ENCODE results near the gene BLVRA. TPM values are rescaled to one million over a fixed set of nuclear protein-coding genes. Genes with fewer than 3 reads are reported as not detected.
"Not testable (repeated sequence)": the region's sequence is repeated elsewhere in the genome, so short reads cannot be mapped to it uniquely, and the experiment has no call there.

BLVRA gene
- total RNA-seq, 1 experiment from 2014 or later: 36.4 TPM

- H3K27ac ChIP-seq: no peak overlapping the region
- no peaks in the 10 kb centered on the region for H3K9me2 ChIP-seq (ENCODE audit: insufficient read depth)
- H3K79me2 ChIP-seq (ENCODE audit: low read depth): no peaks in the 10 kb centered on the region
- H4K20me1 ChIP-seq (ENCODE audit: insufficient read depth): no peaks in the 10 kb centered on the region
- H3K4me3 ChIP-seq: no peak overlapping the region
- no peaks in the 10 kb centered on the region for H3K9me3 ChIP-seq (ENCODE audit: insufficient read depth, low read depth)
- H2AFZ ChIP-seq: no peak overlapping the region
- intact Hi-C loops (cut with micrococcal nuclease; ENCODE audit: unreplicated experiment): no loop called here
- H3K4me2 ChIP-seq: no peak overlapping the region
- no peak for TF ChIP-seq EZH2 (IDR thresholded peaks at IDR 0.05; ENCODE audit: low read depth)
- DNase-seq: no peak
- no TSS peak for BruUV-seq (replicated peaks)
- ChIA-PET POLR2A (ENCODE audit: unreplicated experiment) (interaction anchor here (0.7 kb wide), 1 partner anchor 39 kb away, joined by 5 read pairs; no protein-coding TSS in a partner anchor), CTCF (no interaction called here)
- H3K36me3 ChIP-seq (ENCODE audit: low read depth): no peaks in the 10 kb centered on the region
- H3K27me3 ChIP-seq (ENCODE audit: insufficient read depth, low read depth): no peaks in the 10 kb centered on the region
- H3F3A ChIP-seq (ENCODE audit: insufficient read depth, low read depth): no peaks in the 10 kb centered on the region; the same call in 1 of the 2 replicates
- H3K4me1 ChIP-seq (replicated peaks; ENCODE audit: insufficient read depth): no peaks in the 10 kb centered on the region
Observed at GRCh38 chr7:43823941-43824340, 65.5 kb downstream of the BLVRA start.

GRCh38 chr7:43824513-43824912 is 66.0 kb downstream of the BLVRA start:
- H3K79me2 ChIP-seq (ENCODE audit: low read depth); H4K20me1 ChIP-seq (ENCODE audit: insufficient read depth); H3K27ac ChIP-seq; H3K4me3 ChIP-seq; H3K9me3 ChIP-seq (ENCODE audit: insufficient read depth, low read depth); H3F3A ChIP-seq (ENCODE audit: insufficient read depth, low read depth); H3K27me3 ChIP-seq (ENCODE audit: insufficient read depth, low read depth); H3K4me2 ChIP-seq; H3K36me3 ChIP-seq (ENCODE audit: low read depth); DNase-seq; BruUV-seq (replicated peaks); H3K4me1 ChIP-seq (replicated peaks; ENCODE audit: insufficient read depth); intact Hi-C loops (cut with micrococcal nuclease; ENCODE audit: unreplicated experiment); H3K9me2 ChIP-seq (ENCODE audit: insufficient read depth); POLR2A ChIA-PET (ENCODE audit: unreplicated experiment); H2AFZ ChIP-seq: not testable (repeated sequence)
- CTCF ChIA-PET: interaction anchor here (1.5 kb wide), 1 partner anchor 13 kb away, joined by 7 read pairs; no protein-coding TSS in a partner anchor

- Histone ChIP-seq H4K20me1 (ENCODE audit: insufficient read depth) (no peaks in the 10 kb centered on the region), H3K4me3 (no peak overlapping the region), H3K9me2 (ENCODE audit: insufficient read depth) (no peaks in the 10 kb centered on the region), H3K9me3 (ENCODE audit: insufficient read depth, low read depth) (no peaks in the 10 kb centered on the region), H3K79me2 (ENCODE audit: low read depth) (no peaks in the 10 kb centered on the region), H2AFZ (no peak overlapping the region), H3F3A (ENCODE audit: insufficient read depth, low read depth) (no peaks in the 10 kb centered on the region; the same call in 1 of the 2 replicates), H3K27me3 (ENCODE audit: insufficient read depth, low read depth) (no peaks in the 10 kb centered on the region), H3K4me1 (replicated peaks; ENCODE audit: insufficient read depth) (no peaks in the 10 kb centered on the region), H3K36me3 (ENCODE audit: low read depth) (no peaks in the 10 kb centered on the region), H3K4me2 (no peak overlapping the region), H3K27ac (no peak overlapping the region)
- CTCF ChIA-PET: interaction anchor here (1.5 kb wide), 1 partner anchor 13 kb away, joined by 7 read pairs; no protein-coding TSS in a partner anchor
- DNase-seq: no peak
- no TSS peak for BruUV-seq (replicated peaks)
- POLR2A ChIA-PET (ENCODE audit: unreplicated experiment): no interaction called here
- intact Hi-C loops (cut with micrococcal nuclease; ENCODE audit: unreplicated experiment): no loop called here
- TF ChIP-seq CTCF (conservative IDR thresholded peaks at IDR 0.05) (no peak), EZH2 (IDR thresholded peaks at IDR 0.05; ENCODE audit: low read depth) (no peak)
Observed at GRCh38 chr7:43824963-43825362, 66.5 kb downstream of the BLVRA start.

- H3K4me2 ChIP-seq: no peak overlapping the region
- no peak overlapping the region for H3K4me3 ChIP-seq
- H3K9me3 ChIP-seq (ENCODE audit: insufficient read depth, low read depth): no peaks in the 10 kb centered on the region
- CTCF ChIA-PET: interaction anchor here (1.5 kb wide), 1 partner anchor 12 kb away, joined by 7 read pairs; no protein-coding TSS in a partner anchor
- no peaks in the 10 kb centered on the region for H3K9me2 ChIP-seq (ENCODE audit: insufficient read depth)
- H3K79me2 ChIP-seq (ENCODE audit: low read depth): no peaks in the 10 kb centered on the region
- no peaks in the 10 kb centered on the region for H3K4me1 ChIP-seq (replicated peaks; ENCODE audit: insufficient read depth)
- no peaks in the 10 kb centered on the region; the same call in 1 of the 2 replicates for H3F3A ChIP-seq (ENCODE audit: insufficient read depth, low read depth)
- DNase-seq: no peak
- intact Hi-C loops (cut with micrococcal nuclease; ENCODE audit: unreplicated experiment): no loop called here
- BruUV-seq (replicated peaks): no TSS peak
- POLR2A ChIA-PET (ENCODE audit: unreplicated experiment): no interaction called here
- H2AFZ ChIP-seq: no peak overlapping the region
- no peak overlapping the region for H3K27ac ChIP-seq
- TF ChIP-seq EZH2 (IDR thresholded peaks at IDR 0.05; ENCODE audit: low read depth) (no peak), CTCF (conservative IDR thresholded peaks at IDR 0.05) (no peak)
- no peaks in the 10 kb centered on the region for H4K20me1 ChIP-seq (ENCODE audit: insufficient read depth)
- no peaks in the 10 kb centered on the region for H3K27me3 ChIP-seq (ENCODE audit: insufficient read depth, low read depth)
- no peaks in the 10 kb centered on the region for H3K36me3 ChIP-seq (ENCODE audit: low read depth)
Observed at GRCh38 chr7:43825391-43825808, 66.9 kb downstream of the BLVRA start.

GRCh38 chr7:43830917-43831316 is 72.4 kb downstream of the BLVRA start:
- CTCF ChIA-PET: interaction anchor here (0.7 kb wide), 1 partner anchor 12 kb away, joined by 4 read pairs; no protein-coding TSS in a partner anchor
- intact Hi-C loops (cut with micrococcal nuclease; ENCODE audit: unreplicated experiment): not testable (repeated sequence)

More at GRCh38 chr7:43830917-43831316, 72.4 kb downstream of the BLVRA start:
- H3K4me3 ChIP-seq; H3K79me2 ChIP-seq (ENCODE audit: low read depth); BruUV-seq (replicated peaks); H3K4me1 ChIP-seq (replicated peaks; ENCODE audit: insufficient read depth); H3K9me2 ChIP-seq (ENCODE audit: insufficient read depth); H3K9me3 ChIP-seq (ENCODE audit: insufficient read depth, low read depth); H3F3A ChIP-seq (ENCODE audit: insufficient read depth, low read depth); H2AFZ ChIP-seq; H3K27me3 ChIP-seq (ENCODE audit: insufficient read depth, low read depth); POLR2A ChIA-PET (ENCODE audit: unreplicated experiment); H4K20me1 ChIP-seq (ENCODE audit: insufficient read depth); H3K36me3 ChIP-seq (ENCODE audit: low read depth); DNase-seq; H3K27ac ChIP-seq; H3K4me2 ChIP-seq: not testable (repeated sequence)
